Activated naive CD8-positive, alpha-beta T cell (primary cell): ENCODE results near the gene AIG1.

ENCODE experiments used
- H3K27ac Mint-ChIP-seq: one replicate; pipeline ENCODE4 v1.8.0; 2021; ENCODE audit warnings: mixed read lengths
- H3K27me3 Mint-ChIP-seq: one replicate; pipeline ENCODE4 v1.8.0; 2021; ENCODE audit warnings: mixed read lengths
- H3K36me3 Mint-ChIP-seq: one replicate; pipeline ENCODE4 v1.8.0; 2021; ENCODE audit warnings: mixed read lengths
- H3K4me1 Mint-ChIP-seq: one replicate; pipeline ENCODE4 v1.8.0; 2021; ENCODE audit warnings: low read depth, mixed read lengths
- H3K4me3 Mint-ChIP-seq: one replicate; pipeline ENCODE4 v1.8.0; 2021; ENCODE audit warnings: mild to moderate bottlenecking, mixed read lengths
- H3K9me3 Mint-ChIP-seq: one replicate; pipeline ENCODE4 v1.8.0; 2021; ENCODE audit warnings: low read depth, mixed read lengths

The AIG1 gene

GRCh38 chr6:143097224-143097795 is 36.6 kb downstream of the AIG1 start:
- no peak overlapping the region for H3K4me3 Mint-ChIP-seq
- no peaks in the 10 kb centered on the region for H3K36me3 Mint-ChIP-seq
- no peaks in the 10 kb centered on the region for H3K9me3 Mint-ChIP-seq
- H3K27ac Mint-ChIP-seq, result no peak overlapping the region
- H3K4me1 Mint-ChIP-seq, result peaks cover 4% of the 10 kb centered on the region
- no peaks in the 10 kb centered on the region for H3K27me3 Mint-ChIP-seq

- no peak overlapping the region for H3K27ac Mint-ChIP-seq
- H3K27me3 Mint-ChIP-seq, result no peaks in the 10 kb centered on the region
- H3K36me3 Mint-ChIP-seq, result no peaks in the 10 kb centered on the region
- H3K4me1 Mint-ChIP-seq, result peaks cover 4% of the 10 kb centered on the region
- H3K4me3 Mint-ChIP-seq, result no peak overlapping the region
- no peaks in the 10 kb centered on the region for H3K9me3 Mint-ChIP-seq
These were observed 37.5 kb downstream of the AIG1 start for GRCh38 chr6:143098054-143098671.

- Mint-ChIP-seq H3K36me3 (peaks cover 3% of the 10 kb centered on the region), H3K27ac (no peak overlapping the region), H3K27me3 (no peaks in the 10 kb centered on the region), H3K4me3 (no peak overlapping the region), H3K4me1 (peaks cover 4% of the 10 kb centered on the region), H3K9me3 (no peaks in the 10 kb centered on the region)
These were observed 39.0 kb downstream of the AIG1 start for GRCh38 chr6:143099647-143100046.

- H3K27ac Mint-ChIP-seq, result no peak overlapping the region
- H3K4me1 Mint-ChIP-seq, result peaks cover 4% of the 10 kb centered on the region
- no peaks in the 10 kb centered on the region for H3K27me3 Mint-ChIP-seq
- no peak overlapping the region for H3K4me3 Mint-ChIP-seq
- no peaks in the 10 kb centered on the region for H3K9me3 Mint-ChIP-seq
- peaks cover 3% of the 10 kb centered on the region for H3K36me3 Mint-ChIP-seq
These were observed 39.7 kb downstream of the AIG1 start for GRCh38 chr6:143100429-143100828.

GRCh38 chr6:143103916-143104315 is 43.2 kb downstream of the AIG1 start:
- peaks cover 6% of the 10 kb centered on the region for H3K36me3 Mint-ChIP-seq
- H3K27me3 Mint-ChIP-seq, result no peaks in the 10 kb centered on the region
- H3K4me1 Mint-ChIP-seq, result no peaks in the 10 kb centered on the region
- no peak overlapping the region for H3K4me3 Mint-ChIP-seq
- H3K27ac Mint-ChIP-seq, result no peak overlapping the region
- no peaks in the 10 kb centered on the region for H3K9me3 Mint-ChIP-seq

GRCh38 chr6:143107440-143107839 is 46.8 kb downstream of the AIG1 start:
- Mint-ChIP-seq H3K4me3 (no peak overlapping the region), H3K36me3 (peaks cover 9% of the 10 kb centered on the region), H3K9me3 (no peaks in the 10 kb centered on the region), H3K4me1 (peaks cover 7% of the 10 kb centered on the region), H3K27ac (no peak overlapping the region), H3K27me3 (no peaks in the 10 kb centered on the region)

GRCh38 chr6:143107911-143108761 is 47.4 kb downstream of the AIG1 start:
- H3K9me3 Mint-ChIP-seq, result no peaks in the 10 kb centered on the region
- no peaks in the 10 kb centered on the region for H3K27me3 Mint-ChIP-seq
- peaks cover 9% of the 10 kb centered on the region for H3K36me3 Mint-ChIP-seq
- H3K27ac Mint-ChIP-seq, result no peak overlapping the region
- no peak overlapping the region for H3K4me3 Mint-ChIP-seq
- H3K4me1 Mint-ChIP-seq, result peaks cover 9% of the 10 kb centered on the region

GRCh38 chr6:143109196-143109595 is 48.5 kb downstream of the AIG1 start:
- Mint-ChIP-seq H3K9me3 (no peaks in the 10 kb centered on the region), H3K36me3 (peaks cover 6% of the 10 kb centered on the region), H3K4me3 (no peak overlapping the region), H3K27me3 (no peaks in the 10 kb centered on the region), H3K27ac (no peak overlapping the region), H3K4me1 (peaks cover 9% of the 10 kb centered on the region)

- Mint-ChIP-seq H3K27me3 (no peaks in the 10 kb centered on the region), H3K4me3 (no peak overlapping the region), H3K4me1 (peaks cover 9% of the 10 kb centered on the region), H3K27ac (no peak overlapping the region), H3K36me3 (peaks cover 6% of the 10 kb centered on the region), H3K9me3 (no peaks in the 10 kb centered on the region)
These were observed 49.9 kb downstream of the AIG1 start for GRCh38 chr6:143110572-143110971.

GRCh38 chr6:143110996-143111395 is 50.3 kb downstream of the AIG1 start:
- Mint-ChIP-seq H3K4me1 (peaks cover 9% of the 10 kb centered on the region), H3K36me3 (peaks cover 5% of the 10 kb centered on the region), H3K4me3 (no peak overlapping the region), H3K9me3 (no peaks in the 10 kb centered on the region), H3K27me3 (no peaks in the 10 kb centered on the region), H3K27ac (no peak overlapping the region)

- H3K4me3 Mint-ChIP-seq, result no peak overlapping the region
- no peak overlapping the region for H3K27ac Mint-ChIP-seq
- no peaks in the 10 kb centered on the region for H3K9me3 Mint-ChIP-seq
- H3K27me3 Mint-ChIP-seq, result no peaks in the 10 kb centered on the region
- H3K36me3 Mint-ChIP-seq, result peaks cover 5% of the 10 kb centered on the region
- H3K4me1 Mint-ChIP-seq, result peaks cover 9% of the 10 kb centered on the region
These were observed 50.8 kb downstream of the AIG1 start for GRCh38 chr6:143111443-143111842.

- Mint-ChIP-seq H3K27ac (no peak overlapping the region), H3K4me1 (peaks cover 9% of the 10 kb centered on the region), H3K9me3 (no peaks in the 10 kb centered on the region), H3K4me3 (no peak overlapping the region), H3K27me3 (no peaks in the 10 kb centered on the region), H3K36me3 (peaks cover 6% of the 10 kb centered on the region)
These were observed 51.5 kb downstream of the AIG1 start for GRCh38 chr6:143112084-143112768.

GRCh38 chr6:143112837-143113236 is 52.1 kb downstream of the AIG1 start:
- Mint-ChIP-seq H3K36me3 (peaks cover 6% of the 10 kb centered on the region), H3K4me3 (no peak overlapping the region), H3K4me1 (peaks cover 9% of the 10 kb centered on the region), H3K27me3 (no peaks in the 10 kb centered on the region), H3K9me3 (no peaks in the 10 kb centered on the region), H3K27ac (no peak overlapping the region)

GRCh38 chr6:143115728-143116127 is 55.0 kb downstream of the AIG1 start:
- Mint-ChIP-seq H3K27ac (no peak overlapping the region), H3K9me3 (peaks cover 1% of the 10 kb centered on the region), H3K36me3 (peaks cover 6% of the 10 kb centered on the region), H3K4me3 (no peak overlapping the region), H3K27me3 (no peaks in the 10 kb centered on the region), H3K4me1 (peaks cover 9% of the 10 kb centered on the region)

GRCh38 chr6:143117108-143117507 is 56.4 kb downstream of the AIG1 start:
- H3K4me1 Mint-ChIP-seq, result peaks cover 6% of the 10 kb centered on the region
- no peak overlapping the region for H3K4me3 Mint-ChIP-seq
- H3K36me3 Mint-ChIP-seq, result peaks cover 13% of the 10 kb centered on the region
- H3K27me3 Mint-ChIP-seq, result no peaks in the 10 kb centered on the region
- no peak overlapping the region for H3K27ac Mint-ChIP-seq
- peaks cover 9% of the 10 kb centered on the region for H3K9me3 Mint-ChIP-seq
